Embryonic facial prominence (tissue), 1 donor: ENCODE data around the gene TMEM106A.
"Not testable (repeated sequence)": the region's sequence is repeated elsewhere in the genome, so short reads cannot be mapped to it uniquely, and the experiment has no call there.

Source experiments
- DNase-seq: peaks from one replicate; pipeline ENCODE4 v3.0.0-alpha.2; 2016; ENCODE audit errors: extremely low spot score

TMEM106A gene

DNA sequence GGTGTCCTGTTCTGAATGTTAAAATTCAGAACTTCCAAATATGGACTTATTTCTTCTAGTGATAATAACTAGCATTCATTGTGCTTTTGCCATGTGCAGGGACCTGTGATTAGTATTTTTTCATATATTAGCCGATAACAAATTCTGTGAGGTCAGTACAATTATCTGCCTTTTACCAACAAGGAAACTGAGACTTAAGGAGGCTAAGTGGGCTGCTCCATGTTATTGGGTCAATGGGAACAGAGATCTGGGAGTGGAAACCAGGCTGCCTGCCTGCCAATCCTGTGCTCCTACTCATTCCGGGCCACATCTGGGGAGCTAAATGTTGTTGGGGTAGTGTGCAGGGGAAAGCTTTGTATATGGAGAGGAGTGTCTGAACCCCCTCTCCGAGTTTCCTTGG, 3.7 kb downstream of the TMEM106A start:
- no peak for DNase-seq

DNA sequence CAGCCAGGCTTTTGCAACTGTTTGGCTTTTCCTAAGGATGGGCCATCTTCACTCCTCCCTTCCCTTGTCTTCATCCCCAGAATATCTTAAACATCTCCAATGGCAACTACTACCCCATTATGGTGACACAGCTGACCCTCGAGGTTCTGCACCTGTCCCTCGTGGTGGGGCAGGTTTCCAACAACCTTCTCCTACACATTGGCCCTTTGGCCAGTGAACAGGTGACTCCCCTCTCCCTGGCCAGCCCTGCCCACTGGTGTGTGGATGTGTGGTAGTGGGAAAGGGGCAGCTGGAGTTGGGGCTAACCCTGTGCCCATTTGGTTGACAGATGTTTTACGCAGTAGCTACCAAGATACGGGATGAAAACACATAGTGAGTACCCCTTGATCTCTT, 4.7 kb downstream of the TMEM106A start:
- DNase-seq: no peak

DNA sequence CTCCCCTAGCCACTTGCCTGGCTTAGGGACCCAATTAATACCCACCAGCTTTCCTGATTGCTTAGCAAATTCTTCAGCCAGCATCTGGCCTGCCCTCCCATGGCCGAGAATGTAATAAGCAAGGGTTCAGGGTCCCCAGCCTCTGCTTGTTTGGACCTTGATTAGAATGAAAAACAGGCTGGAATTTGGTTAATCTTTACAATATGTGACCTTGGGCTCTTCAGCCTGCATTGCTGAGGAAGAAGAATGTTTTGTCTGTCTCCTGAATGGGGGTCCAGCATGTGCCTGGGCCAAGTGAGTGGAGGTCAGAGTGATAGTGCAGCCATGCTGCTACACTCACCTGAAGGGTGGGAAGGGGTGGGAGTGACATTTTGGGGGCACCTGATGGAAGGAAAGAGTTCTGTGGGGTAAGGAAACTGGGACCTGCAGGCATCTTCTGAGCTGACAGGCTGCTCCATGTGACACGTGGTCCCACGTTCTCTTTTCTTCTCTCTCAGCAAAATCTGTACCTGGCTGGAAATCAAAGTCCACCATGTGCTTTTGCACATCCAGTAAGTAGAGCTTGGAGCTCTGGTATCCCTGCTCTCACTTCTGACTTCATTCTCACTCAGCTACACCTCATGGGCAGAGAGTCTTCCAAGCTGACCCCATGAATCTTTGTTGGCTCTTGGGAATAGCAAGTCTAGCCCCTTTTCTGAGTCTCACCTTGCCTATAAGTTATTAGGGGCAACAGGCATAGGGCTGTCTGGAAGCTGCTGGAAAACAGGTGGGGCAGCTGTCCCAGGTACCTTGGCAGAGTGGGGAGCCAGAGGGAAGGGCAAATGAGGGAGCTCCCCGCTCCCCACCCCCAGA, 5.3 kb downstream of the TMEM106A start:
- DNase-seq: no peak

DNA sequence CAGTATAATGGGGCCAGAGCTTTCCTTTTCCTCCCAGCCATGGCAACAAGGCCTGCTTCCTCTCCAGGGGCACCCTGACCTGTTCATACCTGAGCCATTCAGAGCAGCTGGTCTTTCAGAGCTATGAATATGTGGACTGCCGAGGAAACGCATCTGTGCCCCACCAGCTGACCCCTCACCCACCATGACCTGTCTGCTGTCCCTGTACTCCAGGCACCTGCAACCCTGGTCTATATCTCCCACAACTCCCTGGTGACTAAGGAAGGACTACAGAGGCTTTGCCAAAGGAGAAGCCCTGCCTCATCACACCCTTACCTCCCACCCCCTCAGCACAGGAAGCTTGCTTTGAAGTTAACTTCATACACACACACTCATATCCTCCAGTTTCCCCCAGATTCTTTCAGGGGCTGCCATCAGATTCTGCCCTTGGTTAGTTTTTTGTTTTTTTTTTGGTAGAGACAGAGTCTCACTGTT, 6.0 kb downstream of the TMEM106A start:
- no peak for DNase-seq

DNA sequence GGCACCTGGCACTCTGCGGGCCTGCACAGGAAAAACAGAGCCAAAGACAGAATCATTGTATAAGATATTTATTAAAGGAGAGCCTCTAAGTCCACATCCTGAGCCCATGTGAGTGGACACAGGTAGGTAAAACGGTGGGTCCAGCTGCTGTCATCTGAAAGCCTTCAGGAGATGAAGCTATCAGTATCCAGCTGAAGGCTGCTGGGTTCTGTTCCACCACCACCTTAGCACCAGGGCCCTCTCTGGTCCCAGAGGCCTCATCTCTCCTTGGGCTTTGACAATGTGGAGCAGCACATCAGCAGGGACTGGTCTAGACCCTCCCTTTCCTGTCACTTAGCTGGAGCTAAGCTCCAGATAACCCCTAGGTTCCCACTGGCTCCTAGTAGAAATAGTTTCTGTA, 7.3 kb downstream of the TMEM106A start:
- DNase-seq: no peak

DNA sequence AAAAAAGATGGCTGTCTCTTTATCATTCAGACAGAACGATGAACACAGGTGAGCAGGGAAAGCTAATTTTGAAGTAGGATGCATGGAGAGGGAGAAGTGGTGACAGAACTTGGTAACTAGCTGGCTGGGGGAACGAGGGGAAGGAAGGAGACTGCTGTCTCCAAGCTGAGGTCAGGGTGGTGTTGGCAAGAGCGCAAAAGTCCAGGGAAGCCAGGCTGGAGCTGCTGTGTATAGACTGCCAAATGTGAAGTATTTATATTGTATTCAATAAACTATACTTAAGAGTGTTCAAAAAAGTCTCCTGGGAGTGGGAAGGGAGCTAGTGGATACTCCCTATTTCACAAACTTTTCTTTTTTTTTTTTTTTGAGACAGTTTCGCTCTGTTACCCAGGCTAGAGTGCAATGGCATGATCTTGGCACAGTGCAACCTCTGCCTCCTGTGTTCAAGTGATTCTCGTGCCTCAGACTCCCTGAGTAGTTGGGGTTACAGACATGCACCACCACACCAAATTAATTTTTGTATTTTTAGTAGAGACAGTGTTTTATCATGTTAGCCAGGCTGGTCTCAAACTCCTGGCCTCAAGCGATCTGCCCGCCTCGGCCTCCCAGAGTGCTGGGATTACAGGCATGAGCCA, 8.2 kb downstream of the TMEM106A start:
- no peak for DNase-seq

DNA sequence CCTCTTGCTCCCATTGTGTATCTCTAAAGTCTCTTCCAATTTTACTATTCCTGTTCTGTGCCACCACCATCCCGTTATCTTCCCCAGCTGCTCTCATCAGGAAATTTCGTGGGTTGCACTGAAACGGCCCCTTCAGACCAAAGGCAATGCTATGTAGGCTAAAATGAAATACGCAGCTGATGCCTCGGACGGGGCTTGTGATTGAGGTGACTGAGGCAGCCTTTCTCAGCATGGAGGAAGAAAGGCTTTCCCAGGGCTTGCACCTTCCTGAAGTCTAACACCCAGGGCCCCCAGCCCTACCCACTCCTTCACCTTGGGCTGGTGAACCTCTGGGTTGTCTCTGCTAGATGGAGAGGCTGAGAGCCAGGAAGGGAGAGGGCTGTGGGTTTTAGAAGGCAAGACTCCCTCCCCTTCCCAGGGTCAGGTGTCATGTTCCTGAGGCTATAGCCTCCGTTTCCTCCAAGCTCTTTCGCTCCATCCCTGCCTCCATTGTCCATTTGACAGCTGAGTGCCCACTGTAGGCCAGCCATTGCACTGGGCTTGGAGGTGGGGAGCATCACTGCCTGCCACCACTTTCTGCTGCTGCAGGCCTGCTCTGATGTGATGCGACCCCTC, 8.9 kb downstream of the TMEM106A start:
- no peak for DNase-seq

DNA sequence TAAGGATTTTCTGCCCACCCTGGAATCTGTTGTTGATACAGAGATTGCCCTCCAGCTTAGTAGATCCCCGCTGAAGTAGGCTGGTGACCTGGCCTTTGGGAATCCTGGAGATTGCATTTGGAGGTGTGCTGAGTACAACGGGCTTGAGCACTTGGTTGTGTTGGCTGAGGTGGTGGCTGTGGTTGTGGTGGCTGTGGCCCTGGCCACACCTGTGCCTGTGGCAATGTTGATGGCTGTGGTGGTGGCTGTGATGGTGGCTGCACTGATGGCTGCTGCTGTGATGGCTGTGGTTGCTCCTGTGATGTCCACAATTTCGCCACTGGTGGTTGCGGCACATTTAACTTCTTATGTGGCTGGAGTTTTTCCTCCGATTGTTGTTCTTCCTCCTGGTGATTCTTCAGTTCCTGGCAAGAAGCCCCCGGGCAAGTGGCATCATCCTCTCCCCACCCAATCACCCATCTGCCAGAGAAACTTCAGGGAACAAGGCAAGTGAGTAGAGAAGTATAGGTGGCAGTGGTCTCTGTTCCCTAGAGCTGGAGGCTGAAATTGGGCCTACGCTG, 12.6 kb downstream of the TMEM106A start:
- DNase-seq: no peak

DNA sequence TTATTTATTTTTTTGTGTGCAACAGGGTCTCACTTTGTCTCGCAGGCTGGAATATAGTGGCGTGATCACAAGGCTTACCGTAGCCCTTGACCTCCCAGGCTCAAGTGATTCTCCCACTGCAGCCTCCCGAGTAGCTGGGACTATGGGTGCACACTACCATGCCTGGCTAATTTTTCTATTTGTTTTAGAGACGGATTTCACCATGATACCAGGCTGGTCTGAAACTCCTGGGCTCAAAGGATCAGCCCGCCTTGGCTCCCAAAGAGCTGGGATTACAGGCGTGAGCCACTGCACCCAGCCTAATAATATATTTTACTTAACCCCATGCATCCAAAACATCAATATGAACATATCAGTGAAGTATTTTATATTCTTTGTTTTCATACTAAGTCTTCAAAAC, 14.7 kb downstream of the TMEM106A start:
- no peak for DNase-seq

DNA sequence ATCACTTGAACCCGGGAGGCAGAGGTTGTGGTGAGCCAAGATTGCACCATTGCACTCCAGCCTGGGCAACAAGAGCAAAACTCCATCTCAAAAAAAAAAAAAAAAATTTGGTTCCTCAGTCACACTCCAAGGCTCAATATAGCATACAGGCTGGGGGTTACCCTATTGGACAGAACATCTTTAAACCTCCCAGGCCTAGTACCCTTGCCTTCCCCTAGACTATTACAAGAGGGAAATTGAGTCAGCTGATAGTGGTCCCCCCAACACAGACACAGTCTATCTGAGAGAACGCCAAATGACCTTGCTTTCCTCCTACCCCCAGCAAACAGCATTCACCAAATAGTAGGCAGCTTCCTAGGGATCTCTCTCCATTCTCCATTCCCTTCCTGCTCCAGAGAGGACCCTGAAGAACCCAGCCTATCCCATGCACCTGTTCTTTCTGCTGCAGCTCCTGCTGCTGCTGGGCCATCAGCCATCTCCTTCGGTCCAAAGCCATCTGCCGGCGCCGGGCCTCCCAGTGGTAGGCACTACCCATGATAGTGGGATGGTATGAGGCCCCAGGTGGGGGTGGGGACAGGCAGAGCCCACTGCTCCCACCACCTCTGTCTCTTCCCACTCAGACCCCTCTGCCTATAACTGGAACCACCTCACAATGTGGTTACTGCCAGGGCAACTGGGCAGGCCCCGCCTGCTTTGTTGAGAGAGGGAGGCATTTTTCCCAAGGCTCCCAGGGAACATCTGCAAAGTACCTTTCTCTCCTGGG, 16.5 kb downstream of the TMEM106A start, which contains the start of gene CCDC200:
CCDC200 (minus strand) TSS at position 604 of the 763 bp plus-strand sequence; CDS start at position 535, 69 bp downstream.
- DNase-seq: not testable (repeated sequence)

DNA sequence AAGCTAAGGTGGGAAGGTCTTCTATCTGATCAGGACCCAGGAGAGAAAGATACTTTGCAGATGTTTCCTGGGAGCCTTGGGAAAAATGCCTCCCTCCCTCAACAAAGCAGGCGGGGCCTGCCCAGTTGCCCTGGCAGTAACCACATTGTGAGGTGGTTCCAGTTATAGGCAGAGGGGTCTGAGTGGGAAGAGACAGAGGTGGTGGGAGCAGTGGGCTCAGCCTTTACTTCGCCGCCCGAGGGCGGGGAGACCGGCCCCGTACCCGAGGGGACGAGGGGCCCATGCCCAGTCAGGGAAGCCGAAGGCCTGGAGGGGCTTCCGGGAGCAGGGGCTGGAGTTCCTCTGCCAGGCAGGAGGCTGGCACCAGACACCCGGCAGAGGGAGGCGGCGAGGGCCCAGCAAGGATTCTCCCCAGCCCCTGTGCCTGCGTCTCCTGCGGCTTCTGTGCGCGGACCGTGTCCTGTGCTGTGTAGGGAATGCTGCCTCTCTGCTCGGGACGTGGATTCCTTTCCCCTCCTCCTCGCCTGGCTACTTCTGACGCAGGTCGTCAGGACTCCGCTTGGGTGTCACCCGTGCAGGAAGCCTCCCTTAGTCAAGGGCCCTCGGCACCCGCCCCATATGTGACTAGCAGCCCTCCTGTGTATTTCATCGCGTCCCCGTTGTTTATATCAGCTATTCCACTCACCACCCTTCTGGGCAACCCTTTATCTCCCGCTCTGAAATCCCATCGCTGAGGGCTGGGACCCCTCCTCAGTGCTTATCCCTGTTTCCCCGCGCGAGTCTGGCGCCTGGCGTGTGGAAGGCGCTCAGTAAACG, 19.7 kb downstream of the TMEM106A start:
- not testable (repeated sequence) for DNase-seq

DNA sequence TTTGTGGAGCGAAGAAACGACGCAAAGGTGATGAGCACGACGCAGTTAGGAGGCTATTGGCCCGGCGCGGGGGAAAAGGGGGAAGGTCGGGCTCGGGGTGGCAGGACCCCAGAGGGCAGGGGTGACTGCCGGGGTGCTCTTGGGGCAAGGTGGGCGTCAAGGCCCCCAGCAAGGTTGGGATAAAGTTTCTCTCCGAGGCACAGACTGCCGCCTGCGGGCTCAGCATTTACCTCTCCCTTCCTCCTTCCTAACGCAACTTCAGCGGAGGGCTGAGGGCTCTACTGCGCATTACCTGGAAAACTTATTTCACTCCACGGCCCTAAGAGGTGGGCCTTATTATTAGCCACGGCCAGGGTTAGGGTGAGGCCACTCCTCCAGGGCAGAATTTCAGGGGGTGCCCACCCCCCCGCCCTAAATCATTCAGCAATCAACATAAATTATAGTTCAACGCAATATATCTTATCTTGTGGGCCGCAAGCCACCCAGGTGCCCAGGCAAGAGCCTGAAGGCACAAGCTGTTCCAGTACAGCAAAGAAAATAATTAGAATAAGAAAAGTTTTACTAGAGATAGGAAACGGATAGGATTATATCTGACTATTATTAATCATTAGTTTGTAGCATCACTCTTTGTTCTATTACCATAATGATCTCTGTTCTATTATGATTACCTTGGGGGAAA, 20.5 kb downstream of the TMEM106A start:
- DNase-seq: not testable (repeated sequence)

DNA sequence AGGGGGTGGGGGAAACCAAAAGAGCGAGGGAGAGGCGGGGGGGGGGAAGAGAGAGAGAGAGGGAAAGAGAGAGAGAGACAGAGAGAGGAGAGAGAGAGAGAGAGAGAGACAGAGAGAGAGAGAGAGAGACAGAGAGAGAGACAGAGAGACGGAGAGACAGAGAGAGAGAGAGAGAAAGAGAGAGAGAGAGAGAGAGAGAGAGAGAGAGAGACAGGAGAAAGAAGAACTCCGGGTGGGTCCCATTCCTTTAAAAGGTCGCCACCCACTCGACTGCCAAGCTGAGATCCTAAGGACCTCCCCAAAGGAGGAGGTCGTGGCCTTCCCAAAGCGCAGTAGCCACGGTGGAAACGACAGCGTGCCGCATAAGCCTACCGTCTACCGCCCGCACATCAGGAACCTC, 21.6 kb downstream of the TMEM106A start:
- not testable (repeated sequence) for DNase-seq

DNA sequence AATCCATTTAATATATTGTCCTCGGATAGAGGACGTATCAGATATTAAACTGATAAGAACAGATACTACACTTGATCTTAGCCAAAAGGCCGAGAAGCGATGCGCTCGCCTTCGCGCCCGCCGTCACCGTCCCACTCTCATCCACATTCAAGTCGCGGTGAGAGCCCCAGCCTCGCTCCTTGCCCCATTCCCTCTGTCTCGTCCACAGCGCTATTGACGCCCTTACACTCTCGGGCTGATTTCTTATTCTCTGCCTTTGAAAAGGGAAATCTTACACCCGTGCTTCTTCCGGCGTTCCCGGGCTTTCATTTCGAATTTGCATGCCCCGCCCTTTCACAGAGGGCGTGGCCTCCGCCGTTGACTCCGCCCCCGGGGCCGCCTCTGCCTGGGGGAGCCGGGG, 22.2 kb downstream of the TMEM106A start, which contains the start of gene RNU2-1:
RNU2-1 (minus strand) TSS at position 101 of the 400 bp plus-strand sequence.
- DNase-seq: not testable (repeated sequence)

DNA sequence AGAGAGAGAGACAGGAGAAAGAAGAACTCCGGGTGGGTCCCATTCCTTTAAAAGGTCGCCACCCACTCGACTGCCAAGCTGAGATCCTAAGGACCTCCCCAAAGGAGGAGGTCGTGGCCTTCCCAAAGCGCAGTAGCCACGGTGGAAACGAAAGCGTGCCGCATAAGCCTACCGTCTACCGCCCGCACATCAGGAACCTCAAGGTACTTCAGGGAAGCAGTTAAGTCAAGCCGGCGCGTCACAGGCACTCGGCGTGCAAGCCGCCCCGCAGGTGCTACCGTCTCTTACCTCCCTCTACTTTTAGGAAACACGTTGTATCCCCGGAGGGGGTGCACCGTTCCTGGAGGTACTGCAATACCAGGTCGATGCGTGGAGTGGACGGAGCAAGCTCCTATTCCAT, 27.9 kb downstream of the TMEM106A start:
- not testable (repeated sequence) for DNase-seq

DNA sequence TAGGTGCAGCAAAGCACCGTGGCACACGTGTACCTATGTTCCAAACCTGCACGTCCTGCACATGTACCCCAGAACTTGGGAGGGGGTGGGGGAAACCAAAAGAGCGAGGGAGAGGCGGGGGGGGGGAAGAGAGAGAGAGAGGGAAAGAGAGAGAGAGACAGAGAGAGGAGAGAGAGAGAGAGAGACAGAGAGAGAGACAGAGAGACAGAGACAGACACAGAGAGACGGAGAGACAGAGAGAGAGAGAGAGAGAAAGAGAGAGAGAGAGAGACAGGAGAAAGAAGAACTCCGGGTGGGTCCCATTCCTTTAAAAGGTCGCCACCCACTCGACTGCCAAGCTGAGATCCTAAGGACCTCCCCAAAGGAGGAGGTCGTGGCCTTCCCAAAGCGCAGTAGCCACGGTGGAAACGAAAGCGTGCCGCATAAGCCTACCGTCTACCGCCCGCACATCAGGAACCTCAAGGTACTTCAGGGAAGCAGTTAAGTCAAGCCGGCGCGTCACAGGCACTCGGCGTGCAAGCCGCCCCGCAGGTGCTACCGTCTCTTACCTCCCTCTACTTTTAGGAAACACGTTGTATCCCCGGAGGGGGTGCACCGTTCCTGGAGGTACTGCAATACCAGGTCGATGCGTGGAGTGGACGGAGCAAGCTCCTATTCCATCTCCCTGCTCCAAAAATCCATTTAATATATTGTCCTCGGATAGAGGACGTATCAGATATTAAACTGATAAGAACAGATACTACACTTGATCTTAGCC, 29.1 kb downstream of the TMEM106A start:
- not testable (repeated sequence) for DNase-seq

DNA sequence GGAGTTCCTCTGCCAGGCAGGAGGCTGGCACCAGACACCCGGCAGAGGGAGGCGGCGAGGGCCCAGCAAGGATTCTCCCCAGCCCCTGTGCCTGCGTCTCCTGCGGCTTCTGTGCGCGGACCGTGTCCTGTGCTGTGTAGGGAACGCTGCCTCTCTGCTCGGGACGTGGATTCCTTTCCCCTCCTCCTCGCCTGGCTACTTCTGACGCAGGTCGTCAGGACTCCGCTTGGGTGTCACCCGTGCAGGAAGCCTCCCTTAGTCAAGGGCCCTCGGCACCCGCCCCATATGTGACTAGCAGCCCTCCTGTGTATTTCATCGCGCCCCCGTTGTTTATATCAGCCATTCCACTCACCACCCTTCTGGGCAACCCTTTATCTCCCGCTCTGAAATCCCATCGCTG, 34.8 kb downstream of the TMEM106A start:
- not testable (repeated sequence) for DNase-seq
